ENCODE results near the gene C1QC.
A peak's percentile ranks its signal among the peaks of the same experiment; 100 is the strongest.

C1QC gene

DNA sequence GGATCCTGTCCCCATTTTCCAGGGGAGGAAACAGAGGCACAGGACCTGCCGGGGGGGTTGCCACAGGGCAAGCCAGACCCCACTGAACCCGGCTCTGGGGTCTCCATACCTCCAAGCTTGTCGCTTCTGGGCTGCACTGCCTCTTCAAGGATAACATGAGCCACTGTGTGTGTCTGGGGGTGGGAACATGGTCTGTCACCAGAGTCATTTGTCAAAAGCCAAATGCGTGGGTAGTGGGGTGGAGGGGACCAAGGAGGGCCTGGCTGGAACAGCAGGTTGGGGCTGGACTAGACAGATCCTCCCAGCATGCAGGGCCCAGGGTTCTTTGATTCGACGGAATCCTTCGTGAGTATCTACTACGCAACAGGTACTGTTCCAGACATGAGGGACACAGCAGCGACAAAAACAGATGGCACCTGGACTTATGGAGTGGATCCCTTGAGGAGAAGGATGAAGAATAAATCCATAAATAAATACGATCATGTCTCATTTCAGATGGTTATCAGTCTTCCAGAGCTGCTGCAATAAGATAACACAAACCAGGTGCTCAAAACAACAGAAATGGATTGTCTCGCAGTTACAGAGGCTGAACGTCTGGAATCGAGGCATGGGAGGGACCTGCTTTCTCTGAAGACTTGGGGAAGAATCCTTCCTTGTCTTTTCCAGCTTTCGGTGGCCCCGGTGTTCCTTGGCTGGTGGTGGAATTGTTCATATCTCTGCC lies 38.3 kb downstream of the C1QC start:
- no peak for DNase-seq

GRCh38 chr1:22683547-22683946 lies 40.1 kb downstream of the C1QC start:
- no peak for DNase-seq

- no peak for DNase-seq
Measured at GRCh38 chr1:22685591-22686059, 42.2 kb downstream of the C1QC start.

GRCh38 chr1:22687191-22687590 lies 43.8 kb downstream of the C1QC start:
- DNase-seq = no peak

GRCh38 chr1:22688466-22688865 lies 45.0 kb downstream of the C1QC start:
- no peak for DNase-seq

DNA sequence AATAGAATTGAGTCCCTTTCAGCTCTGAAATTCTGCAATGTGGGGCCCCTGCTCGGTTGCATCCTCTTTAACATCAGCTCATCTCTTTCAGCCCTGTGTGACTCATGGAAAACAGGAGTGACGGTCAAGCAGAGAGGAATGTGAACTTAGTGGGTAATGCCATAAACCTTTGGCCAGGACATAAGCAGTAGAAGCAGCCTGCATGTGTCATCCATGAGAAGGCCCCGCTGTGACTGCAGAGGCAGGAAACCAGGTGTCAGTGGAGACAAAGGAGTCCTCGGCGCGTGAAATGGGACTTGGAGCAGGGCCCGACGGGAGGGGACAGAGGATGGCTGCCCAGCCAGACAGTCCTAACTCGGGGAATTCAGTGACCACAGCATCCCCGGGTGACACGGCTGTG lies 46.1 kb downstream of the C1QC start:
- peak; percentile 37 for DNase-seq

GRCh38 chr1:22691031-22691753 lies 47.8 kb downstream of the C1QC start:
- no peak for DNase-seq

GRCh38 chr1:22694172-22694571 lies 50.7 kb downstream of the C1QC start:
- DNase-seq = no peak

DNA sequence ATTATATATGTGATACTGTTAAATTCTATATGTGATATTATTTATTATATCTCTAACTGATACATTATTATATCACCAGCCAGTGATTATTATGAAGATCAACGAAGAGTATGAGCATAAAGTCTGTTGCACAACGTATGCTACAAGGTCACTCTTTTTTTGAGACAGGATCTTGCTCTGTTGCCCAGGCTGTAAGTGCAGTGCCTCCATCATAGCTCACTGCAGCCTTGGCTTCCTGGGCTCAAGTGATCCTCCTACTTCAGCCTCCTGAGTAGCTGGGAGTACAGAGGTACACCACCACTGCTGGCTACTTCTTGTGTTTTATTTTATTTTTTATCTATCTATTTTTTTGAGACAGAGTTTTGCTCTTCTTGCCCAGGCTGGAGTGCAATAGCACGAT lies 53.2 kb downstream of the C1QC start:
- DNase-seq = no peak
